HepG2 (cell line): ENCODE measurements around the gene CAT. TPM values are rescaled to one million over a fixed set of nuclear protein-coding genes. Genes with fewer than 3 reads are reported as not detected.

ENCODE experiments used
- AKAP8 ChIP-seq: sonication (generic); formaldehyde crosslinking; IDR thresholded peaks from 2 replicates; pipeline ENCODE4 v1.5.1; 2020; ENCODE audit warnings: mild to moderate bottlenecking, missing genetic modification reagents
- CENPX ChIP-seq: sonication (generic); formaldehyde crosslinking; IDR thresholded peaks from 2 replicates; pipeline ENCODE4 v1.9.0; 2021; ENCODE audit warnings: mild to moderate bottlenecking, missing genetic modification reagents, moderate library complexity
- CHCHD3 ChIP-seq: sonication (generic); formaldehyde crosslinking; IDR thresholded peaks from 2 replicates; pipeline ENCODE4 v1.8.0; 2022; ENCODE audit warnings: mild to moderate bottlenecking, missing genetic modification reagents, moderate library complexity
- DZIP1 ChIP-seq: sonication (generic); formaldehyde crosslinking; IDR thresholded peaks from 2 replicates; pipeline ENCODE4 v1.5.0; 2020; ENCODE audit warnings: mild to moderate bottlenecking, missing genetic modification reagents
- E2F5 ChIP-seq: sonication (generic); formaldehyde crosslinking; conservative IDR thresholded peaks from 2 replicates; pipeline ENCODE4 v1.4.0; 2020; ENCODE audit warnings: missing genetic modification reagents
- HMG20A ChIP-seq: IDR thresholded peaks from 2 replicates; pipeline ENCODE4 v1.6.1; 2016; ENCODE audit warnings: borderline replicate concordance
- HMGXB4 ChIP-seq, 2 experiments: sonication (generic) in 1 of 2; formaldehyde crosslinking in 1 of 2; IDR thresholded peaks; 2 replicates each; pipeline versions ENCODE4 v1.4.0 to v1.6.1; 2018 to 2020; ENCODE audit warnings: missing genetic modification reagents in 2 of 2, borderline replicate concordance in 1 of 2, low read depth in 1 of 2, mild to moderate bottlenecking in 1 of 2, missing biosample characterization in 1 of 2
- NFE2L1 ChIP-seq: sonication (generic); formaldehyde crosslinking; IDR thresholded peaks from 2 replicates; pipeline ENCODE4 v1.4.0; 2020; ENCODE audit warnings: missing genetic modification reagents, mild to moderate bottlenecking, borderline replicate concordance
- NFRKB ChIP-seq: fragments of 450-650 bp; IDR thresholded peaks from 2 replicates; pipeline ENCODE4 v1.6.1; 2017
- RBAK ChIP-seq: sonication (generic); formaldehyde crosslinking; IDR thresholded peaks from 2 replicates; pipeline ENCODE4 v1.5.1; 2020; ENCODE audit warnings: mild to moderate bottlenecking, missing genetic modification reagents
- SIN3A ChIP-seq: IDR thresholded peaks from 2 replicates; pipeline ENCODE4 v1.6.1; 2011; ENCODE audit warnings: low read depth, mild to moderate bottlenecking, control low read depth, low read length, borderline replicate concordance
- TBX2 ChIP-seq: sonication (generic); formaldehyde crosslinking; IDR thresholded peaks from 2 replicates; pipeline ENCODE4 v1.5.0; 2020; ENCODE audit warnings: missing genetic modification reagents, mild to moderate bottlenecking, borderline replicate concordance
- ZNF180 ChIP-seq: sonication (generic); formaldehyde crosslinking; IDR thresholded peaks from 2 replicates; pipeline ENCODE4 v1.4.0; 2020; ENCODE audit warnings: low read depth, missing genetic modification reagents, borderline replicate concordance
- ZNF644 ChIP-seq: IDR thresholded peaks from 2 replicates; pipeline ENCODE4 v1.6.1; 2016; ENCODE audit warnings: low read depth
- ZNF772 ChIP-seq: sonication (generic); formaldehyde crosslinking; IDR thresholded peaks from 2 replicates; pipeline ENCODE4 v1.5.0; 2020; ENCODE audit warnings: mild to moderate bottlenecking, missing genetic modification reagents
- polyA plus RNA-seq, 8 experiments: library from polyadenylated mRNA; depleted of rRNA in 3 of 8; stranded (reverse) in 7 of 8; unstranded in 1 of 8; fragments of >200 nt; fragmentation: Illumina TruSeq in 4 of 8; extraction: Trizol in 4 of 8; gene quantifications; 2 replicates each; pipeline versions ENCODE4 v1.2.1 to v1.2.3, GENCODE V29; 2011 to 2016; ENCODE audit warnings: low read depth in 4 of 8, missing spikeins in 1 of 8, mixed read lengths in 1 of 8; ENCODE audit not compliant: insufficient read depth in 1 of 8
- total RNA-seq, 5 experiments: library from RNA; depleted of rRNA; stranded (reverse); fragments of >200 nt; fragmentation: Illumina TruSeq; extraction: Trizol; gene quantifications; 2 replicates each; pipeline ENCODE4 v1.2.3, GENCODE V29; 2016; ENCODE audit warnings: low read depth in 1 of 5
- TF ChIP-seq, protein P1 (sequence below): sonication (generic); formaldehyde crosslinking; IDR thresholded peaks from one replicate; pipeline ENCODE4 v1.5.1; 2020; ENCODE audit warnings: mild to moderate bottlenecking, missing genetic modification reagents; ENCODE audit errors: not compliant biosample characterization

Gene CAT
- total and polyA plus RNA-seq, 2 of the 13 experiments (the other 11 are each of a cell fraction or from before 2014, with no cell fraction given): 107 to 136 TPM

GRCh38 chr11:34427186-34427805, 11.4 kb upstream of the CAT start (continued):
- no peak for TF ChIP-seq SIN3A
- TF ChIP-seq TBX2 (CRISPR knock-in tag): 0 out of 2 replicates have a peak, but pooled peaks have one; percentile 45
- no peak for TF ChIP-seq NFE2L1 (CRISPR knock-in tag)
- TF ChIP-seq ZNF772 (CRISPR knock-in tag): no peak
- no peak for TF ChIP-seq DZIP1 (CRISPR knock-in tag)
- TF ChIP-seq E2F5: no peak
- no peak for TF ChIP-seq ZNF644
- TF ChIP-seq, protein P1, sequence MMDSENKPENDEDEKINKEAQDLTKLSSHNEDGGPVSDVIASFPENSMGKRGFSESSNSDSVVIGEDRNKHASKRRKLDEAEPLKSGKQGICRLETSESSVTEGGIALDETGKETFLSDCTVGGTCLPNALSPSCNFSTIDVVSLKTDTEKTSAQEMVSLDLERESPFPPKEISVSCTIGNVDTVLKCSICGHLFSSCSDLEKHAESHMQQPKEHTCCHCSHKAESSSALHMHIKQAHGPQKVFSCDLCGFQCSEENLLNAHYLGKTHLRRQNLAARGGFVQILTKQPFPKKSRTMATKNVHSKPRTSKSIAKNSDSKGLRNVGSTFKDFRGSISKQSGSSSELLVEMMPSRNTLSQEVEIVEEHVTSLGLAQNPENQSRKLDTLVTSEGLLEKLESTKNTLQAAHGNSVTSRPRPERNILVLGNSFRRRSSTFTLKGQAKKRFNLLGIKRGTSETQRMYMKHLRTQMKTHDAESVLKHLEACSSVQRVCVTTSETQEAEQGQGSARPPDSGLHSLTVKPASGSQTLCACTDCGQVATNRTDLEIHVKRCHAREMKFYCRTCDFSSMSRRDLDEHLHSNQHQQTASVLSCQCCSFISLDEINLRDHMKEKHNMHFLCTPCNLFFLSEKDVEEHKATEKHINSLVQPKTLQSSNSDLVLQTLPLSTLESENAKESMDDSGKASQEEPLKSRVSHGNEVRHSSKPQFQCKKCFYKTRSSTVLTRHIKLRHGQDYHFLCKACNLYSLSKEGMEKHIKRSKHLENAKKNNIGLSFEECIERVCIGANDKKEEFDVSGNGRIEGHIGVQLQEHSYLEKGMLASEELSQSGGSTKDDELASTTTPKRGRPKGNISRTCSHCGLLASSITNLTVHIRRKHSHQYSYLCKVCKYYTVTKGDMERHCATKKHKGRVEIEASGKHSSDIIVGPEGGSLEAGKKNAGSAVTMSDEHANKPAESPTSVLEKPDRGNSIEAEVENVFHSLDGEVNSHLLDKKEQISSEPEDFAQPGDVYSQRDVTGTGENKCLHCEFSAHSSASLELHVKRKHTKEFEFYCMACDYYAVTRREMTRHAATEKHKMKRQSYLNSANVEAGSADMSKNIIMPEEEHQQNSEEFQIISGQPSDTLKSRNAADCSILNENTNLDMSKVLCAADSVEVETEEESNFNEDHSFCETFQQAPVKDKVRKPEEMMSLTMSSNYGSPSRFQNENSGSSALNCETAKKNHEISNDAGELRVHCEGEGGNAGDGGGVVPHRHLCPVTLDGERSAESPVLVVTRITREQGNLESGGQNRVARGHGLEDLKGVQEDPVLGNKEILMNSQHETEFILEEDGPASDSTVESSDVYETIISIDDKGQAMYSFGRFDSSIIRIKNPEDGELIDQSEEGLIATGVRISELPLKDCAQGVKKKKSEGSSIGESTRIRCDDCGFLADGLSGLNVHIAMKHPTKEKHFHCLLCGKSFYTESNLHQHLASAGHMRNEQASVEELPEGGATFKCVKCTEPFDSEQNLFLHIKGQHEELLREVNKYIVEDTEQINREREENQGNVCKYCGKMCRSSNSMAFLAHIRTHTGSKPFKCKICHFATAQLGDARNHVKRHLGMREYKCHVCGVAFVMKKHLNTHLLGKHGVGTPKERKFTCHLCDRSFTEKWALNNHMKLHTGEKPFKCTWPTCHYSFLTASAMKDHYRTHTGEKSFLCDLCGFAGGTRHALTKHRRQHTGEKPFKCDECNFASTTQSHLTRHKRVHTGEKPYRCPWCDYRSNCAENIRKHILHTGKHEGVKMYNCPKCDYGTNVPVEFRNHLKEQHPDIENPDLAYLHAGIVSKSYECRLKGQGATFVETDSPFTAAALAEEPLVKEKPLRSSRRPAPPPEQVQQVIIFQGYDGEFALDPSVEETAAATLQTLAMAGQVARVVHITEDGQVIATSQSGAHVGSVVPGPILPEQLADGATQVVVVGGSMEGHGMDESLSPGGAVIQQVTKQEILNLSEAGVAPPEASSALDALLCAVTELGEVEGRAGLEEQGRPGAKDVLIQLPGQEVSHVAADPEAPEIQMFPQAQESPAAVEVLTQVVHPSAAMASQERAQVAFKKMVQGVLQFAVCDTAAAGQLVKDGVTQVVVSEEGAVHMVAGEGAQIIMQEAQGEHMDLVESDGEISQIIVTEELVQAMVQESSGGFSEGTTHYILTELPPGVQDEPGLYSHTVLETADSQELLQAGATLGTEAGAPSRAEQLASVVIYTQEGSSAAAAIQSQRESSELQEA: no peak
- no peak for TF ChIP-seq CENPX
- no peak for TF ChIP-seq HMGXB4 (CRISPR knock-in tag; IDR thresholded peaks at IDR 0.05; ENCODE audit: borderline replicate concordance in 1 of 2, low read depth in 1 of 2)
- TF ChIP-seq AKAP8 (CRISPR knock-in tag): no peak
- no peak for TF ChIP-seq CHCHD3 (CRISPR knock-in tag)
- no peak for TF ChIP-seq ZNF180 (CRISPR knock-in tag)
- TF ChIP-seq RBAK (CRISPR knock-in tag): no peak
- TF ChIP-seq HMG20A: peak; percentile 93
- no peak for TF ChIP-seq NFRKB
